Measurements from ENCODE around the gene SYNE1.
A peak's percentile ranks its signal among the peaks of the same experiment; 100 is the strongest.
"Not testable (repeated sequence)": the region's sequence is repeated elsewhere in the genome, so short reads cannot be mapped to it uniquely, and the experiment has no call there.

Gene SYNE1

GRCh38 chr6:152176268-152176667 is 460.9 kb downstream of the SYNE1 start:
- no peak for DNase-seq (ENCODE audit: low spot score)

- DNase-seq (ENCODE audit: low spot score): no peak
Measured at GRCh38 chr6:152173957-152174356, 463.2 kb downstream of the SYNE1 start.

GRCh38 chr6:152173321-152173720 is 463.8 kb downstream of the SYNE1 start:
- DNase-seq (ENCODE audit: low spot score): no peak

- DNase-seq (ENCODE audit: low spot score): no peak
Measured at GRCh38 chr6:152170702-152171667, 466.2 kb downstream of the SYNE1 start.

GRCh38 chr6:152170313-152170701 is 466.9 kb downstream of the SYNE1 start:
- no peak for DNase-seq (ENCODE audit: low spot score)

- DNase-seq (ENCODE audit: low spot score): peak; percentile 20
Measured at GRCh38 chr6:152167641-152168603, 469.2 kb downstream of the SYNE1 start.

GRCh38 chr6:152166897-152167296 is 470.3 kb downstream of the SYNE1 start:
- no peak for DNase-seq (ENCODE audit: low spot score)

- DNase-seq (ENCODE audit: low spot score): no peak
Measured at GRCh38 chr6:152166497-152166896, 470.7 kb downstream of the SYNE1 start.

- no peak for DNase-seq (ENCODE audit: low spot score)
Measured at GRCh38 chr6:152164957-152165356, 472.2 kb downstream of the SYNE1 start.

GRCh38 chr6:152161501-152161900 is 475.7 kb downstream of the SYNE1 start:
- no peak for DNase-seq (ENCODE audit: low spot score)

GRCh38 chr6:152160346-152160745 is 476.8 kb downstream of the SYNE1 start:
- DNase-seq (ENCODE audit: low spot score): no peak

- no peak for DNase-seq (ENCODE audit: low spot score)
Measured at GRCh38 chr6:152155792-152156191, 481.4 kb downstream of the SYNE1 start.

- DNase-seq (ENCODE audit: low spot score): no peak
Measured at GRCh38 chr6:152154559-152155356, 482.4 kb downstream of the SYNE1 start.

GRCh38 chr6:152151920-152152319 is 485.2 kb downstream of the SYNE1 start:
- no peak for DNase-seq (ENCODE audit: low spot score)

GRCh38 chr6:152150196-152150595 is 487.0 kb downstream of the SYNE1 start:
- DNase-seq (ENCODE audit: low spot score): no peak

- DNase-seq (ENCODE audit: low spot score): no peak
Measured at GRCh38 chr6:152148412-152148811, 488.8 kb downstream of the SYNE1 start.

GRCh38 chr6:152147269-152147668 is 489.9 kb downstream of the SYNE1 start:
- no peak for DNase-seq (ENCODE audit: low spot score)

GRCh38 chr6:152146385-152146784 is 490.8 kb downstream of the SYNE1 start:
- DNase-seq (ENCODE audit: low spot score): peak; percentile 83

GRCh38 chr6:152143359-152143758 is 493.8 kb downstream of the SYNE1 start:
- no peak for DNase-seq (ENCODE audit: low spot score)

GRCh38 chr6:152142105-152142504 is 495.1 kb downstream of the SYNE1 start:
- DNase-seq (ENCODE audit: low spot score): no peak

- not testable (repeated sequence) for DNase-seq (ENCODE audit: low spot score)
Measured at GRCh38 chr6:152138344-152138743, 498.8 kb downstream of the SYNE1 start.

GRCh38 chr6:152136449-152136825 is 500.7 kb downstream of the SYNE1 start:
- DNase-seq (ENCODE audit: low spot score): no peak
